HepG2 (cell line): ENCODE measurements around the gene ASTN1. TPM values are rescaled to one million over a fixed set of nuclear protein-coding genes. Genes with fewer than 3 reads are reported as not detected.

Experiments used
- ATAC-seq: fragments of 200-7000 bp; cut with Tn5 transposase; 3 replicates; pipeline ENCODE4 v1.9.1; 2020; ENCODE audit warnings: mild to moderate bottlenecking, moderate library complexity
- BruUV-seq: library from RNA; stranded (reverse); fragments of 400-500 nt; replicated peaks from 2 replicates; lab custom pipeline; 2021; lab: Mats Ljungman, UMichigan
- CTCF ChIA-PET: fragments of 300-600 bp; formaldehyde crosslinking; extraction: SDS; loops from one replicate; lab custom pipeline; 2021; ENCODE audit warnings: low total read pairs, inconsistent platforms, low intra/inter-chr PET ratio; lab: Yijun Ruan, JAX
- POLR2A ChIA-PET: fragments of 350-600 bp; sonication (Branson Sonifier 250); formaldehyde crosslinking; loops from one replicate; lab custom pipeline; 2020; ENCODE audit warnings: antibody characterized with exemption, inconsistent platforms; lab: Yijun Ruan, JAX
- DNase-seq: peaks from one replicate; pipeline ENCODE4 v3.0.0-alpha.2; 2015; ENCODE audit warnings: low spot score
- FAIRE-seq: peaks from 3 replicates; lab custom pipeline; 2011; peaks lifted over from hg19 to GRCh38; lab: Jason Lieb, UNC
- H2AFZ ChIP-seq: one replicate; pipeline ENCODE4 v1.6.1; 2011; ENCODE audit warnings: low read length, inconsistent platforms
- H3K27ac ChIP-seq: fragments of 300-600 bp; 3 replicates; pipeline ENCODE4 v1.8.0; 2011; ENCODE audit warnings: mixed run types, mild to moderate bottlenecking, mixed read lengths, low read length, inconsistent platforms; ENCODE audit not compliant: insufficient read depth; ENCODE audit errors: extremely low read length
- H3K27me3 ChIP-seq, 2 experiments: fragments of 200-600 bp in 1 of 2; 2 replicates in 1 of 2; 3 replicates in 1 of 2; pipeline versions ENCODE4 v1.6.0 to v1.8.0; 2011; ENCODE audit warnings: low read length in 2 of 2, mild to moderate bottlenecking in 2 of 2, moderate library complexity in 2 of 2, inconsistent platforms in 1 of 2; ENCODE audit not compliant: insufficient read depth in 2 of 2, control insufficient read depth in 1 of 2
- H3K36me3 ChIP-seq, 2 experiments: fragments of 200-600 bp in 1 of 2; replicated peaks in 1 of 2; 2 replicates in 1 of 2; 3 replicates in 1 of 2; pipeline versions ENCODE4 v1.5.1 to v1.8.0; 2011; ENCODE audit warnings: low read length in 2 of 2, inconsistent platforms in 1 of 2; ENCODE audit not compliant: insufficient read depth in 2 of 2, control insufficient read depth in 1 of 2
- H3K4me1 ChIP-seq: 2 replicates; pipeline ENCODE4 v1.5.1; 2012; ENCODE audit warnings: low read length, inconsistent platforms; ENCODE audit not compliant: insufficient read depth
- H3K4me2 ChIP-seq: 2 replicates; pipeline ENCODE4 v1.6.0; 2011; ENCODE audit warnings: low read depth, low read length, inconsistent platforms
- H3K4me3 ChIP-seq, 3 experiments: fragments of 200-600 bp in 1 of 3; sonication (generic), shearing (Covaris generic) in 1 of 3; replicated peaks in 1 of 3; 2 replicates each; pipeline ENCODE4 v1.5.1; 2011 to 2016; ENCODE audit warnings: low read length in 3 of 3, inconsistent platforms in 2 of 3, low read depth in 2 of 3, mild to moderate bottlenecking in 2 of 3, control low read depth in 1 of 3, mixed read lengths in 1 of 3; ENCODE audit not compliant: insufficient read depth in 1 of 3
- H3K79me2 ChIP-seq: one replicate; pipeline ENCODE4 v1.6.1; 2011; ENCODE audit warnings: low read length, inconsistent platforms; ENCODE audit not compliant: insufficient read depth
- H3K9ac ChIP-seq: 2 replicates; pipeline ENCODE4 v1.6.0; 2011; ENCODE audit warnings: mild to moderate bottlenecking, low read depth, low read length, inconsistent platforms; ENCODE audit not compliant: insufficient read depth
- H3K9me3 ChIP-seq: 2 replicates; pipeline ENCODE4 v1.5.1; 2012; ENCODE audit warnings: mild to moderate bottlenecking, low read length
- H4K20me1 ChIP-seq: 2 replicates; pipeline ENCODE4 v1.6.0; 2011; ENCODE audit warnings: inconsistent platforms, mild to moderate bottlenecking, low read length, moderate library complexity; ENCODE audit not compliant: insufficient read depth
- DMAP1 ChIP-seq: IDR thresholded peaks from 2 replicates; pipeline ENCODE4 v1.6.1; 2016
- DZIP1 ChIP-seq: sonication (generic); formaldehyde crosslinking; IDR thresholded peaks from 2 replicates; pipeline ENCODE4 v1.5.0; 2020; ENCODE audit warnings: mild to moderate bottlenecking, missing genetic modification reagents
- MAZ ChIP-seq, 2 experiments: sonication (generic) in 1 of 2; formaldehyde crosslinking in 1 of 2; IDR thresholded peaks; 2 replicates each; pipeline versions ENCODE4 v1.5.0 to v1.6.1; 2012 to 2020; ENCODE audit warnings: low read depth in 2 of 2, mild to moderate bottlenecking in 2 of 2, borderline replicate concordance in 1 of 2, improper control_type of control experiment in 1 of 2, low read length in 1 of 2, missing genetic modification reagents in 1 of 2, moderate library complexity in 1 of 2
- NFE2L1 ChIP-seq: sonication (generic); formaldehyde crosslinking; IDR thresholded peaks from 2 replicates; pipeline ENCODE4 v1.4.0; 2020; ENCODE audit warnings: missing genetic modification reagents, mild to moderate bottlenecking, borderline replicate concordance
- NR2F1 ChIP-seq, 2 experiments: fragments of 450-650 bp in 1 of 2; formaldehyde crosslinking in 1 of 2; IDR thresholded peaks; 2 replicates each; pipeline versions ENCODE4 v1.5.0 to v1.6.1; 2016 to 2020; ENCODE audit warnings: mild to moderate bottlenecking in 1 of 2, missing compliant biosample characterization in 1 of 2, missing genetic modification reagents in 1 of 2, moderate library complexity in 1 of 2
- RARA ChIP-seq: IDR thresholded peaks from 2 replicates; pipeline ENCODE4 v1.6.1; 2016; ENCODE audit warnings: missing genetic modification reagents, missing compliant biosample characterization
- SP1 ChIP-seq, 2 experiments: fragments of 450-650 bp in 1 of 2; sonication (generic) in 1 of 2; formaldehyde crosslinking in 1 of 2; IDR thresholded peaks; 2 replicates each; pipeline versions ENCODE4 v1.4.0 to v1.6.1; 2016 to 2020; ENCODE audit warnings: missing genetic modification reagents in 1 of 2
- ZFYVE20 ChIP-seq: sonication (generic); formaldehyde crosslinking; IDR thresholded peaks from 2 replicates; pipeline ENCODE4 v1.8.0; 2023; ENCODE audit warnings: low read depth, mild to moderate bottlenecking, moderate library complexity, missing genetic modification reagents, borderline replicate concordance
- ZNF251 ChIP-seq: sonication (generic); formaldehyde crosslinking; IDR thresholded peaks from 2 replicates; pipeline ENCODE4 v1.9.0; 2021; ENCODE audit warnings: mild to moderate bottlenecking, missing genetic modification reagents
- ZNF501 ChIP-seq: sonication (generic); formaldehyde crosslinking; IDR thresholded peaks from 2 replicates; pipeline ENCODE4 v1.5.1; 2020; ENCODE audit warnings: mild to moderate bottlenecking, moderate library complexity, missing genetic modification reagents
- ZNF577 ChIP-seq: sonication (generic); formaldehyde crosslinking; IDR thresholded peaks from 2 replicates; pipeline ENCODE4 v1.4.0; 2020; ENCODE audit warnings: mild to moderate bottlenecking, low read depth, missing genetic modification reagents, borderline replicate concordance
- WGBS: methylation state at CpG from one replicate; pipeline ENCODE4 v1.1.6; 2017; ENCODE audit warnings: low lambda C conversion rate; 5-methylcytosine and 5-hydroxymethylcytosine counted together
- in situ Hi-C: cut with HindIII; loops from 2 replicates; pipeline ENCODE4 v1.10.0; 2017; ENCODE audit warnings: low pct_unique_long_range_greater_than_20kb; ENCODE audit not compliant: extremely low pct_ligation_motif_present
- intact Hi-C: fragments of 100-400 bp; cut with micrococcal nuclease; formaldehyde crosslinking; loops from one replicate; pipeline ENCODE4 v1.10.0; 2022; ENCODE audit not compliant: unreplicated experiment
- polyA plus RNA-seq, 8 experiments: library from polyadenylated mRNA; depleted of rRNA in 3 of 8; stranded (reverse) in 7 of 8; unstranded in 1 of 8; fragments of >200 nt; fragmentation: Illumina TruSeq in 4 of 8; extraction: Trizol in 4 of 8; gene quantifications; 2 replicates each; pipeline versions ENCODE4 v1.2.1 to v1.2.3, GENCODE V29; 2011 to 2016; ENCODE audit warnings: low read depth in 4 of 8, missing spikeins in 1 of 8, mixed read lengths in 1 of 8; ENCODE audit not compliant: insufficient read depth in 1 of 8
- total RNA-seq, 5 experiments: library from RNA; depleted of rRNA; stranded (reverse); fragments of >200 nt; fragmentation: Illumina TruSeq; extraction: Trizol; gene quantifications; 2 replicates each; pipeline ENCODE4 v1.2.3, GENCODE V29; 2016; ENCODE audit warnings: low read depth in 1 of 5
- TF ChIP-seq, protein P1 (sequence below): IDR thresholded peaks from 2 replicates; pipeline ENCODE4 v1.6.1; 2016; ENCODE audit warnings: missing compliant biosample characterization, missing genetic modification reagents, borderline replicate concordance

The ASTN1 gene
- total and polyA plus RNA-seq, 2 of the 13 experiments (the other 11 are each of a cell fraction or from before 2014, with no cell fraction given): not detected

- Histone ChIP-seq H2AFZ (no peak overlapping the region), H3K27ac (no peak overlapping the region), H3K4me1 (no peaks in the 10 kb centered on the region), H3K9ac (no peak overlapping the region), H3K27me3 (peaks cover 0 to 10% of the 10 kb centered on the region in 2 experiments; a peak in 1 of 5 replicates), H3K79me2 (no peaks in the 10 kb centered on the region), H3K36me3 (no peaks in the 10 kb centered on the region), H3K4me3 (no peak overlapping the region), H3K4me2 (no peak overlapping the region), H3K9me3 (no peaks in the 10 kb centered on the region), H4K20me1 (no peaks in the 10 kb centered on the region)
- ChIA-PET POLR2A (no interaction called here), CTCF (no interaction called here)
- in situ Hi-C loops (loop anchor here (25.0 kb wide), 1 partner anchor 1018 kb away; no protein-coding TSS in a partner anchor), intact Hi-C loops (no loop called here)
- no TSS peak for BruUV-seq
- FAIRE-seq (no peak), DNase-seq (no peak), ATAC-seq (no peak)
- TF ChIP-seq DMAP1 (CRISPR knock-in tag) (no peak), SP1 (IDR thresholded peaks at IDR 0.05) (no peak), SP1 (CRISPR knock-in tag; IDR thresholded peaks at IDR 0.05) (no peak), ZNF501 (CRISPR knock-in tag) (no peak), MAZ (IDR thresholded peaks at IDR 0.05; ENCODE audit: borderline replicate concordance, low read depth, low read length) (no peak), MAZ (CRISPR knock-in tag; IDR thresholded peaks at IDR 0.05; ENCODE audit: low read depth) (no peak), NR2F1 (CRISPR knock-in tag; IDR thresholded peaks at IDR 0.05) (no peak), ZFYVE20 (no peak), ZNF251 (CRISPR knock-in tag) (no peak), RARA (CRISPR knock-in tag) (no peak), ZNF577 (no peak), NFE2L1 (CRISPR knock-in tag) (no peak), DZIP1 (CRISPR knock-in tag) (no peak)
- TF ChIP-seq, protein P1, sequence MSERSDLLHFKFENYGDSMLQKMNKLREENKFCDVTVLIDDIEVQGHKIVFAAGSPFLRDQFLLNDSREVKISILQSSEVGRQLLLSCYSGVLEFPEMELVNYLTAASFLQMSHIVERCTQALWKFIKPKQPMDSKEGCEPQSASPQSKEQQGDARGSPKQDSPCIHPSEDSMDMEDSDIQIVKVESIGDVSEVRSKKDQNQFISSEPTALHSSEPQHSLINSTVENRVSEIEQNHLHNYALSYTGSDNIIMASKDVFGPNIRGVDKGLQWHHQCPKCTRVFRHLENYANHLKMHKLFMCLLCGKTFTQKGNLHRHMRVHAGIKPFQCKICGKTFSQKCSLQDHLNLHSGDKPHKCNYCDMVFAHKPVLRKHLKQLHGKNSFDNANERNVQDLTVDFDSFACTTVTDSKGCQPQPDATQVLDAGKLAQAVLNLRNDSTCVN (CRISPR knock-in tag): no peak
- whole genome bisulfite sequencing: 3% methylated on average over 8 of the region's 8 CpGs
Measured at GRCh38 chr1:176919386-176920378, 244.8 kb downstream of the ASTN1 start.
